ENCODE results near the gene INTS11.
"Not testable (repeated sequence)": the region's sequence is repeated elsewhere in the genome, so short reads cannot be mapped to it uniquely, and the experiment has no call there.

The INTS11 gene

DNA sequence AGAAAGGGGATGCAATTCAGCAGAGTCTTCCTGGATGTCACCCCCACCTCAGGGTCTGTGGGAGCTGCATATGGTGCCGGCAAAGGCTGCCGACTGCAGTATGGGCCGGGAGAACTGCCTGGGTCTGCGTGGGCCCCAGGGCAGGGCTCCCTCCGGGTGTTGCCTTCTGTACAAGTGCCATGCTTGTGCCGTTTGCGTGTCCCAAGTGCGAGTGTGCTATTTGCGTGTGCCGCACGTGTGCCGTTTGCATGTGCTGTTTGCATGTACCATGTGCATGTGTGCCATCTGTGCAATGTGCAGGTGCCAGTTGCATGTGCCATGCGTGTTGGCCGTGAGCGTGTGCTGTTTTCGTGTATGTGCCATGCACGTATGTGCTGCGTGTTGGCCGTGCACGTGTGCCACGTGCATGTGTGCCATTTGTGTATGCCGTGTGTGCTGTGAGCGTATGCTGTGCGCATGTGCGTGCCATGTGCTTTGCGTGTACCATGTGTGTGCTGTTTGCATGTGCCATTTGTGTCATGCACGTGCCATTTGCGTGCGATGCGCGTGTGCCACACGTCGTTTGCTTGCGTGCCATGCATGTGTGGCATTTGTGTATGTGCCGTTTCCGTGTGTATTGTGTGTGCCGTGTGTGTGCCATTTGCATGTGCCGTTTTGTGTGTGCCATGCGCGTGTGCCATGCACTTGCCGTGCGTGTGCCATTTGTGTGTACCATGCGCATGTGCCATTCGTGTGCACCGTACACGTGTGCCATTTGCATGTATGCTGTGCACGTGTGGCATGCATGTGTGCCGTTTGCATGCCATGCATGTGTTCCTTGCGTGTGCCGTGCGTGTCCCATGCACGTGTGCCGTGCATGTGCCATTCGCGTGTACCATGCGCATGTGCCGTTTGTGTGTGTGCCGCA is 5.1 kb upstream of the INTS11 start:
- no peak for DNase-seq (ENCODE audit: low spot score)

DNA sequence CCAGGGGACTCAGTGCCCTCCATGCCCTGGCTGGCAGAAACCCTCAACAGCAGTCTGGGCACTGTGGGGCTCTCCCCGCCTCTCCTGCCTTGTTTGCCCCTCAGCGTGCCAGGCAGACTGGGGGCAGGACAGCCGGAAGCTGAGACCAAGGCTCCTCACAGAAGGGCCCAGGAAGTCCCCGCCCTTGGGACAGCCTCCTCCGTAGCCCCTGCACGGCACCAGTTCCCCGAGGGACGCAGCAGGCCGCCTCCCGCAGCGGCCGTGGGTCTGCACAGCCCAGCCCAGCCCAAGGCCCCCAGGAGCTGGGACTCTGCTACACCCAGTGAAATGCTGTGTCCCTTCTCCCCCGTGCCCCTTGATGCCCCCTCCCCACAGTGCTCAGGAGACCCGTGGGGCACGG is 3.8 kb upstream of the INTS11 start:
- DNase-seq (ENCODE audit: low spot score), result no peak

- no peak for DNase-seq (ENCODE audit: low spot score)
Measured at GRCh38 chr1:1327291-1327690, 2.8 kb upstream of the INTS11 start.

DNA sequence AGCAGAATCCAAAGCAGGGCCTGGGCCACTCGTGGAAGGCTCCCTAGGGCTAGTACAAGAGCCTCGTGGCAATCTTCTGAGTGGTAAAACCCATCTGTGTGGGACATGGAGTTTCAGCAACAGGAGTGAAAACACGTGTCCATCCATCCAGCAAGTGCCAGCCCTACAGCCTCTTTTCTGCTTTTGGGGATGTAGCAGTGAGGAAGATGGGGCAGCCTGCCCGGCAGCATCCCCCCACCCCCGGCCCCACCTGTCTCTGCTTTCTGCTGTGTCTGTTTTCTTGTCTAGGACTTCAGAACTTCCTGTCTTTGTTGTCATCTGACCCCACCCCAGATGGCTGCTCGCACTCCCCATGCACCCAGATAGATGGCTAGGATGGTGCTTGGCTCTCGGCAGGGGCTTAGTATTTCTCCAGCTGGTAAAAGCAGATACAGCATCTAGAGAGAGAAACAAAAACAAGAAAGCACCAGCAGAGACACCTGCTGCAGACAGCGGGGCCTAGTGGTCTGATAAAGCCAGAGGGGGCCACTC is 1.7 kb upstream of the INTS11 start:
- no peak for DNase-seq (ENCODE audit: low spot score)

DNA sequence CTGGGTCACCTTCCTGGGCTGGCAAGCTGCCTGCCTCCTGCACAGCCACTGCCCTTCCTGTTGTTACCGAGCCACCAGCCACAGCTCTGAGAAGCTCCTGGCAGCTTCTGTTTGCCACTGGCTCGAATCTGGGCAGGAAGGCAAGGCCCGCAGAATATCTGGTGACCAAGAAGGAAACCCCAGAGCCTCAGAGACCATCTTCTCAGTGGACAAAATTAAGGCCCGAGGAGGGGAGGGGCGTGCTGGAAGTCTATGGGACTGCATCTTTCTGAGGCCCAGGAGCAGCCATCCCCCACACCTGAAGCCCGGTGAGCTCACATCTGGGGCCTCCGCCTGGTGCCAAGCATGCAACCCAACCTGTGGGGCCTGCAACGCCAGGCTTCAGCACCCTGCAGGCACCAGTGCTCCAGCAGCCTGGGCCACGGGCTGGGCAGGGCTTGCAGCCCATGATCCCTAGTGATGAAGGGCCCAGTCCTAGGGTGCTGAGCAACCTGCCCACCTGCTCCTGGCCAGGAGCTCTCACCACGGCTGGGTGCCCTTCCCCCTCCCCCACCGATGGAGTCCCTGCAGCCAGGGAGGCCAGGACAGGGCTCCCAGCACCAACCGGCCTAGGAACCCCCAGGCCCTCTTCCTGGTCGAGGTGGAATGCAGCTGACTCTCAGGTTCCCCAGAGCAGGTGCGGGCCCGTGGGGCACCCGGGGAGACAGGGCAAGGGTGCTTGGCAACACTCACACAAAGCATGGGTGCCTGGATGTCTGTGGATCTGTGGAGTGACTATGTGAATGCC is 1.0 kb upstream of the INTS11 start:
- no peak for DNase-seq (ENCODE audit: low spot score)

DNA sequence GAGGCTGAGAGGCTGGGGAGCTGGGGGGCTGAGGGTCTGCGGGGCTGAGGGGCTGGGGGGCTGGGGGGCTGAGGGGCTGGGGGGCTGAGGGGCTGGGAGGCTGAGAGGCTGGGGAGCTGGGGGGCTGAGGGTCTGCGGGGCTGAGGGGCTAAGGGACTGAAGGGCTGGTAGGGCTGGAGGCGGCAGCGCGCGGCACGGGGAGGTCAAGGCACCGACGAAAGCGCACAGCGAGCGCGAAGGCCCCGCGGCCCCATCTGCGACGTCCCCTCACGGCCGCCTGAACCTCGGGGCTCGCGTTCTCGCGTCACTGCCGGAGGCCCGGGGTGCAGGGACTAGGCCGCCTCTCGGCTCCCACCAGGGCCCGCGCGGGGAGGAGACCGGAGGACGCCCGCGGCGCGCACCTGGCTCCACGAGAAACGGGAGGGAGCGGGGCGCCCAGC is 356 bp downstream of the INTS11 start:
- no peak for DNase-seq (ENCODE audit: low spot score)

DNA sequence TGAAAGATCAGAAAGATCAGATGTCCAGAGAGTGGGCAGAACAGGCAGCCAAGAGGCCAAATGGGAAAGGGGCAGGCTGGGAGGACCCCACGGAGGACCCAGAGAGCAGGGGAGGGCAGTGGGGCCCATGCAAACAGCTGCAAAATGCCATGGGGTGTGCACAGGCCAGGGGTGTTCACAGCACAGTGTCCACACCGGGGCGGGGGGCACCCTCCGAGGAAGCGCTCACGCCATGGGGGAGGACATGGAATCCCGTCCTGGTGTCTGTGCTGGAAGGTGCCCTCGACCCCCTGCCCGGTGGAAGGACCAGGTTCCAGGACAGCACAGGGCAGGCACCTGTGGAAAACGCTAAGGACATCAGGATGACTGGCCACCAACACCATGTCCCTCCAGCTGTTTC is 1.5 kb downstream of the INTS11 start:
- no peak for DNase-seq (ENCODE audit: low spot score)

- no peak for DNase-seq (ENCODE audit: low spot score)
Measured at GRCh38 chr1:1322418-1322817, 2.0 kb downstream of the INTS11 start.

GRCh38 chr1:1321477-1321876 is 3.0 kb downstream of the INTS11 start:
- no peak for DNase-seq (ENCODE audit: low spot score)

DNA sequence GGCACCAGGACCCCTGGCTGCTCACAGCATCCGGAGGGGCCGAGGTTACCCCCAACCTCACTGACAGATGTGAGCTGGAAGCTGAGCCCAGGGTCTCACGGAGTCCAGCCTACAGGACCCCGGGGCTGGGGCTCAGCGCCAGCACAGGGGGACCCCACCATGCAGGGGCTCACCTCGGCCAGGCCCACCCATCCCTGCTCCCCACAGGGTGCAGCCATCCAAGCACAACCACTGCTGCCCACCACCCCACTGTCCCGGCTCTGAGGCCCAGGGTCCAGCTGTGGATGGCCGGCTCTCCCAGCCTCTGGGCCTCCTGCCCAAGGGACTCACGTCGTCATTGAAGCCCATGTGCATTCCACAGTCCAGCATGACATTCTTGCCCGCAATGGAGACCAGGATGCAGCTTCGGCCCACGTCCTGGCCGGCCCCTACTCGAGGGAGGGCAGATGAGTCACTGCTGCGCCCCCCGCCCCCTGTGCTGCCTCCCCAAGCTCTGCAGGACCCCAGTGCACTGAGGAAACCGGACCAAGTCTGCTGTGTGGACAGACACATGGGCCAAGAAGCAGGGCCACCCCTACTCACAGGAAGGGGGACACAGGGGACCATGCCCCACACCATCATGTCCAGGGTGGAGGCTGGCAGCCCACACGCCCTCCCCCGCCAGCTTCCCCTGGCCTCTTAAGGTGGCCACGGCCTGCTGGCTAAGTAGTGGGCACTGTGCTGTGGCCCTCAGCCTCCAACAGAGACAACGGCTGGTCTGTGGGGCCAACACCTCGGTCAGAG is 3.6 kb downstream of the INTS11 start:
- DNase-seq (ENCODE audit: low spot score), result no peak

GRCh38 chr1:1319646-1319941 is 4.9 kb downstream of the INTS11 start:
- DNase-seq (ENCODE audit: low spot score), result no peak

DNA sequence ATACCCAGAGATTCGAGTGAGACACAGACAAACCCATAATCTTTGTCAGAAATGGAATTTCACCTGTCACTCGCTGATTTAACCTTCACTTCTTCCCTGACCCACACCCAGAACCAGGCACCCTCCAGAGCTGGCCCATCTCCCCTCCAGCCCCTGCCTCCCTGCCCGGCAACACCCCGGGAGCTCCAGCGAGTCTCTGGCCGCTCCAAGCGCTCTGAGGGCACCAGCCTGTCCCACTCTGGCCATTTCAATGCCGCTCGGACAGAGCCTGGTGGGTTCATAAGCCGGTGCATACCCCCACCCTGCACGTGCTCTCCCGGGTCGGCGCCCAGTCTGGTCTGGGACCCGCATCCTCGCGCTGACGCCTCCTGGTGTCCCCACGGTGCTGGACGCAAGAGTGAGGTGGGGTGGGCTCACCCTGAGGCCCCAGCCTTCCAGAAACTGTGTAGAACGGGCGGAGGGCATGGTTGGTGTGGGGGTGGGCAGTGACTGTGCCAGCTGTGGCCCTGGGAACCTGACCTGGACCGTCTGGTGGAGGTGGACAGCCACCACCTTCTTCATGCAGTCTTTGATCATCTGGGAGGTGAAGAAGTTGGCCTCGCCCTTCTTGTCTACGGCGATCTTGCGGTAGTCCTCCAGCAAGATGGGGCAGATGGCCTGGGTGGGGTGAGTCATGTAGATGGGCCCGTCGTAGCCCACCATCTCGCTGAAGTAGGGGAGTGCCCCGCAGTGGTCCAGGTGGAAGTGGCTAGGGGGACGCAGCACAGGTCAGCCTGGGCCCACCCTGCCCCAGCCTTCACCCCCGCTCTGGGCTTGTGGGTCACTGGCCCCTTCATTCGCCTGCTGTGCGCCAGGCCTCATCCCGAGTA is 5.4 kb downstream of the INTS11 start:
- DNase-seq (ENCODE audit: low spot score), result no peak

DNA sequence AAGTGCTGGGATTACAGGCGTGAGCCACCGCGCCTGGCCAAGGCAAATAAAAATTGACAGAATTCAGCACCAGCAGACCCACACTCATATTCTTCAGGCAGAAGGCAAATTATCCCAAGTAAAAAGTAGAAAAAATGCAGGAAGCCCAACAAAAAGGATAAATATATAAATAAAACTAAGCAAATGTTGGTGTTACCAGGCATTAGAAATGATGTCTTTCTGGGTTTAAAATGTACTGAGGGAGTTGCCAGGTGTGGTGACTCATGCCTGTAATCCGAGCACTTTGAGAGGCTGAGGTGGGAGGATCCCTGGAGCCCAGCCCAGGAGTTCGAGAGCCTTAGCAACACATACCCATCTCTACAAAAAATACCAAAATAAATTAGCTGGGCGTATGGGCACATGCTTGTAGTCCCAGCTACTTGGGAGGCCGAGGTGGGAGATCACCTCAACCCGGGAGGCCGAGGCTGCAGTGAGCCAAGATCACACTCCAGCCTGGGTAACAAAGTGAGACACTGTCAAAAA is 6.3 kb downstream of the INTS11 start:
- DNase-seq (ENCODE audit: low spot score), result no peak

- DNase-seq (ENCODE audit: low spot score), result no peak
Measured at GRCh38 chr1:1317420-1317819, 7.0 kb downstream of the INTS11 start.

GRCh38 chr1:1316199-1316598 is 8.3 kb downstream of the INTS11 start:
- DNase-seq (ENCODE audit: low spot score), result not testable (repeated sequence)

DNA sequence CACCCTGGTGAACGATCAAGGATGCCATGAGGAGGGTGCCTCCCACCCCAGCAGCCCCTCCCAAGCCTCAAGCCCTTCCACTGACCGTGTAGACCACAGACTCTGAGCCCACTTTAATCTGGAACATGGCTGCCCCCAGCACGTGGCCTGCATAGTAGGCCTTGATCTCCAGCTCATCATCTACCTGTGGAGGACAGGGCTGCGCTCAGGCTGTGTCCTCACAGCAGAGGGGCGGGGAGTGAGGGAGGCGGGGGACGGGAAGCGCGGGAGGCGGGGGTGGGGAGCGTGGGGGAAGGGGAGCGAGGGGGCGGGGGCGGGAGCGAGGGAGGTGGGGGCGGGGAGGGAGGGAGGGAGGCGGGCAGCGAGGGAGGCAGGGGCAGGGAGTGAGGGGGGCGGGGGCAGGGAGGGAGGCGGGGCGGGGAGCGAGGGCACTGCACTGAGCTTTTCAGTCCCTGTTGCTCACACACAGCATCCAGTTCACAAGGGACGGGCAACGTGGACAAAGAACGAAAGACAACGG is 9.0 kb downstream of the INTS11 start:
- DNase-seq (ENCODE audit: low spot score), result no peak

- DNase-seq (ENCODE audit: low spot score), result no peak
Measured at GRCh38 chr1:1314678-1315335, 9.7 kb downstream of the INTS11 start.

DNA sequence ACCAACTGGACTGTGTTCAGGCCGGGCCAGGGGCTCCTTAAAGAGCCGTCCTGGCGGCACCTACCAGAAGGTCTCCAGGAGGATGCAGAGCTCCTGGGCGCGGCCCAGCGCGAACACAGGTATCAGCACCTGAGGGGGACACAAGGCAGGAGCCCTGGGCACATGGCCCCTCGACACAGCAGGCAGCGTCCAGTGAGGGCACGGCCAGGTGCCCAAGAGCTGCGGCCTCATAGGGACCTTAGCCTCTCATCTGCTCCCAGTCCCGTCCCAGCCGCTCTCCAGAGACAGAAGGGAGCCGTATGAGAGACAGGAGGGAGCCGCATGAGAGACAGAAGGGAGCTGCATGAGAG is 10.2 kb downstream of the INTS11 start:
- DNase-seq (ENCODE audit: low spot score), result no peak

GRCh38 chr1:1313500-1314236 is 10.8 kb downstream of the INTS11 start:
- no peak for DNase-seq (ENCODE audit: low spot score)

Data from activated CD4-positive, alpha-beta T cell treated with anti-CD3 and anti-CD28 coated beads, Interleukin-2, Interleukin-4, amounts not matched to agents 100 ng/mL and 50 ng/mL, durations not matched to agents 16 hours and 8 hours (primary cell).